IPS-20b (cell line): Measurements from ENCODE around the gene GRB14.

Source experiments
- H3K27ac ChIP-seq: one replicate; pipeline ENCODE4 v1.5.1; 2013; ENCODE audit warnings: low read length
- H3K27me3 ChIP-seq: 2 replicates; pipeline ENCODE4 v1.6.1; 2013; ENCODE audit warnings: mild to moderate bottlenecking, low read length, inconsistent platforms; ENCODE audit not compliant: insufficient read depth
- H3K36me3 ChIP-seq: 2 replicates; pipeline ENCODE4 v1.6.1; 2013; ENCODE audit warnings: low read depth, mild to moderate bottlenecking, inconsistent platforms, low read length, moderate library complexity; ENCODE audit not compliant: insufficient read depth
- H3K4me1 ChIP-seq: 2 replicates; pipeline ENCODE4 v1.6.1; 2013; ENCODE audit warnings: mild to moderate bottlenecking, control low read depth, inconsistent platforms, low read length, moderate library complexity; ENCODE audit not compliant: insufficient read depth
- H3K4me3 ChIP-seq: 2 replicates; pipeline ENCODE4 v1.5.1; 2013; ENCODE audit warnings: mild to moderate bottlenecking, low read length, inconsistent platforms
- H3K9ac ChIP-seq: 2 replicates; pipeline ENCODE4 v1.6.1; 2013; ENCODE audit warnings: low read depth, mild to moderate bottlenecking, inconsistent platforms, low read length, moderate library complexity
- H3K9me3 ChIP-seq: 2 replicates; pipeline ENCODE4 v1.6.1; 2013; ENCODE audit warnings: mild to moderate bottlenecking, low read depth, low read length, inconsistent platforms; ENCODE audit not compliant: insufficient read depth

GRB14 gene

GRCh38 chr2:164570475-164570874 is 50.8 kb downstream of the GRB14 start:
- H3K4me3 ChIP-seq: no peak overlapping the region
- no peaks in the 10 kb centered on the region for H3K4me1 ChIP-seq
- no peaks in the 10 kb centered on the region for H3K36me3 ChIP-seq
- H3K9ac ChIP-seq: no peak overlapping the region
- H3K9me3 ChIP-seq: no peaks in the 10 kb centered on the region
- no peaks in the 10 kb centered on the region for H3K27me3 ChIP-seq
- H3K27ac ChIP-seq: no peak overlapping the region

GRCh38 chr2:164569378-164569777 is 51.9 kb downstream of the GRB14 start:
- H3K9me3 ChIP-seq: no peaks in the 10 kb centered on the region
- H3K4me1 ChIP-seq: no peaks in the 10 kb centered on the region
- H3K9ac ChIP-seq: no peak overlapping the region
- H3K27me3 ChIP-seq: no peaks in the 10 kb centered on the region
- H3K36me3 ChIP-seq: no peaks in the 10 kb centered on the region
- H3K27ac ChIP-seq: no peak overlapping the region
- no peak overlapping the region for H3K4me3 ChIP-seq

GRCh38 chr2:164568317-164568716 is 53.0 kb downstream of the GRB14 start:
- Histone ChIP-seq H3K9me3 (no peaks in the 10 kb centered on the region), H3K27ac (no peak overlapping the region), H3K4me3 (no peak overlapping the region), H3K27me3 (no peaks in the 10 kb centered on the region), H3K9ac (no peak overlapping the region), H3K36me3 (no peaks in the 10 kb centered on the region), H3K4me1 (no peaks in the 10 kb centered on the region)

GRCh38 chr2:164567335-164567989 is 53.8 kb downstream of the GRB14 start:
- Histone ChIP-seq H3K27ac (no peak overlapping the region), H3K9ac (no peak overlapping the region), H3K27me3 (no peaks in the 10 kb centered on the region), H3K4me3 (no peak overlapping the region), H3K36me3 (no peaks in the 10 kb centered on the region), H3K9me3 (no peaks in the 10 kb centered on the region), H3K4me1 (no peaks in the 10 kb centered on the region)

- H3K9ac ChIP-seq: no peak overlapping the region
- no peaks in the 10 kb centered on the region for H3K27me3 ChIP-seq
- H3K27ac ChIP-seq: no peak overlapping the region
- H3K4me3 ChIP-seq: no peak overlapping the region
- no peaks in the 10 kb centered on the region for H3K4me1 ChIP-seq
- H3K36me3 ChIP-seq: no peaks in the 10 kb centered on the region
- H3K9me3 ChIP-seq: no peaks in the 10 kb centered on the region
These were observed 55.9 kb downstream of the GRB14 start for GRCh38 chr2:164565359-164565758.

- Histone ChIP-seq H3K9ac (no peak overlapping the region), H3K27me3 (no peaks in the 10 kb centered on the region), H3K27ac (no peak overlapping the region), H3K9me3 (no peaks in the 10 kb centered on the region), H3K4me3 (no peak overlapping the region), H3K36me3 (no peaks in the 10 kb centered on the region), H3K4me1 (no peaks in the 10 kb centered on the region)
These were observed 58.6 kb downstream of the GRB14 start for GRCh38 chr2:164562666-164563065.

- H3K9ac ChIP-seq: no peak overlapping the region
- no peaks in the 10 kb centered on the region for H3K9me3 ChIP-seq
- no peak overlapping the region for H3K4me3 ChIP-seq
- H3K27me3 ChIP-seq: no peaks in the 10 kb centered on the region
- H3K4me1 ChIP-seq: no peaks in the 10 kb centered on the region
- no peak overlapping the region for H3K27ac ChIP-seq
- H3K36me3 ChIP-seq: no peaks in the 10 kb centered on the region
These were observed 59.3 kb downstream of the GRB14 start for GRCh38 chr2:164561991-164562390.

- Histone ChIP-seq H3K27me3 (no peaks in the 10 kb centered on the region), H3K9me3 (no peaks in the 10 kb centered on the region), H3K4me3 (no peak overlapping the region), H3K4me1 (no peaks in the 10 kb centered on the region), H3K9ac (no peak overlapping the region), H3K36me3 (no peaks in the 10 kb centered on the region), H3K27ac (no peak overlapping the region)
These were observed 59.9 kb downstream of the GRB14 start for GRCh38 chr2:164561416-164561815.

GRCh38 chr2:164560902-164561301 is 60.4 kb downstream of the GRB14 start:
- H3K4me3 ChIP-seq: no peak overlapping the region
- no peaks in the 10 kb centered on the region for H3K36me3 ChIP-seq
- H3K9ac ChIP-seq: no peak overlapping the region

GRCh38 chr2:164560181-164560792 is 61.0 kb downstream of the GRB14 start:
- H3K4me3 ChIP-seq: no peak overlapping the region
- H3K27ac ChIP-seq: no peak overlapping the region
- no peaks in the 10 kb centered on the region for H3K9me3 ChIP-seq
- H3K27me3 ChIP-seq: no peaks in the 10 kb centered on the region
- H3K36me3 ChIP-seq: no peaks in the 10 kb centered on the region
- no peak overlapping the region for H3K9ac ChIP-seq
- H3K4me1 ChIP-seq: no peaks in the 10 kb centered on the region

More at GRCh38 chr2:164560902-164561301, 60.4 kb downstream of the GRB14 start:
- Histone ChIP-seq H3K27me3 (no peaks in the 10 kb centered on the region), H3K9me3 (no peaks in the 10 kb centered on the region), H3K27ac (no peak overlapping the region), H3K4me1 (no peaks in the 10 kb centered on the region)

- Histone ChIP-seq H3K4me1 (no peaks in the 10 kb centered on the region), H3K27me3 (no peaks in the 10 kb centered on the region), H3K4me3 (no peak overlapping the region), H3K9ac (no peak overlapping the region), H3K36me3 (no peaks in the 10 kb centered on the region), H3K9me3 (no peaks in the 10 kb centered on the region), H3K27ac (no peak overlapping the region)
These were observed 62.8 kb downstream of the GRB14 start for GRCh38 chr2:164558450-164558849.

GRCh38 chr2:164554487-164554886 is 66.8 kb downstream of the GRB14 start:
- no peaks in the 10 kb centered on the region for H3K9me3 ChIP-seq
- no peak overlapping the region for H3K4me3 ChIP-seq
- no peak overlapping the region for H3K9ac ChIP-seq
- H3K4me1 ChIP-seq: no peaks in the 10 kb centered on the region
- no peaks in the 10 kb centered on the region for H3K36me3 ChIP-seq
- no peak overlapping the region for H3K27ac ChIP-seq
- H3K27me3 ChIP-seq: no peaks in the 10 kb centered on the region
